Smooth muscle cell (in vitro differentiated cells): ENCODE results near the gene B3GAT1. TPM values are rescaled to one million over a fixed set of nuclear protein-coding genes. Genes with fewer than 3 reads are reported as not detected.

Experiments
- DNase-seq: peaks from one replicate; lab custom pipeline; 2025; ENCODE audit not compliant: unreplicated experiment; lab: John Stamatoyannopoulos, UW
- H2AFZ ChIP-seq: fragments of 200-600 bp; sonication (generic); 2 replicates; pipeline ENCODE4 v1.6.0; 2016; ENCODE audit warnings: antibody characterized with exemption, low read depth, mild to moderate bottlenecking
- H3F3A ChIP-seq: fragments of 200-600 bp; sonication (generic); 2 replicates; pipeline ENCODE4 v1.6.0; 2017; ENCODE audit warnings: antibody characterized with exemption, low read depth
- H3K27ac ChIP-seq: fragments of 200-600 bp; sonication (generic); 2 replicates; pipeline ENCODE4 v1.5.1; 2016; ENCODE audit warnings: low read depth, mild to moderate bottlenecking
- H3K27me3 ChIP-seq: fragments of 200-600 bp; sonication (generic); 2 replicates; pipeline ENCODE4 v1.6.1; 2016; ENCODE audit warnings: low read depth, mild to moderate bottlenecking
- H3K36me3 ChIP-seq: fragments of 200-600 bp; sonication (generic); 2 replicates; pipeline ENCODE4 v1.5.1; 2016; ENCODE audit warnings: low read depth
- H3K4me1 ChIP-seq: fragments of 200-600 bp; sonication (generic); 2 replicates; pipeline ENCODE4 v1.5.1; 2016; ENCODE audit warnings: low read depth
- H3K4me2 ChIP-seq: fragments of 200-600 bp; sonication (generic); 2 replicates; pipeline ENCODE4 v1.6.0; 2016; ENCODE audit warnings: mild to moderate bottlenecking
- H3K4me3 ChIP-seq: fragments of 200-600 bp; sonication (generic); 2 replicates; pipeline ENCODE4 v1.5.1; 2016; ENCODE audit warnings: mild to moderate bottlenecking
- H3K79me2 ChIP-seq: fragments of 200-600 bp; sonication (generic); 2 replicates; pipeline ENCODE4 v1.6.0; 2016; ENCODE audit warnings: low read depth, mild to moderate bottlenecking
- H3K9ac ChIP-seq: fragments of 200-600 bp; sonication (generic); 2 replicates; pipeline ENCODE4 v1.6.0; 2016; ENCODE audit warnings: low read depth
- H3K9me3 ChIP-seq: fragments of 200-600 bp; sonication (generic); replicated peaks from 2 replicates; pipeline ENCODE4 v1.5.1; 2016; ENCODE audit warnings: low read depth
- H4K20me1 ChIP-seq: fragments of 200-600 bp; sonication (generic); 2 replicates; pipeline ENCODE4 v1.6.0; 2016; ENCODE audit warnings: low read depth
- WGBS: methylation state at CpG from one replicate; pipeline ENCODE4 v1.1.7; 2016; ENCODE audit warnings: low lambda C conversion rate; 5-methylcytosine and 5-hydroxymethylcytosine counted together
- polyA plus RNA-seq: library from polyadenylated mRNA; unstranded; fragments of >200 nt; fragmentation: Nextera tagmentation; extraction: Ambion mirVana; gene quantifications from 2 replicates; pipeline ENCODE4 v1.2.1, GENCODE V29; 2016
- total RNA-seq: library from RNA; depleted of rRNA; stranded (reverse); fragments of >200 nt; gene quantifications from 2 replicates; pipeline ENCODE4 v1.2.3, GENCODE V29; 2014
- TF ChIP-seq, protein P1 (sequence below): fragments of 200-600 bp; sonication (generic); IDR thresholded peaks from 2 replicates; pipeline ENCODE4 v1.5.1; 2017; ENCODE audit warnings: borderline replicate concordance, mild to moderate bottlenecking, antibody characterized with exemption; ENCODE audit not compliant: insufficient read depth, poor library complexity, severe bottlenecking

B3GAT1 gene
- total and polyA plus RNA-seq, 2 experiments from 2014 or later: not detected

DNA sequence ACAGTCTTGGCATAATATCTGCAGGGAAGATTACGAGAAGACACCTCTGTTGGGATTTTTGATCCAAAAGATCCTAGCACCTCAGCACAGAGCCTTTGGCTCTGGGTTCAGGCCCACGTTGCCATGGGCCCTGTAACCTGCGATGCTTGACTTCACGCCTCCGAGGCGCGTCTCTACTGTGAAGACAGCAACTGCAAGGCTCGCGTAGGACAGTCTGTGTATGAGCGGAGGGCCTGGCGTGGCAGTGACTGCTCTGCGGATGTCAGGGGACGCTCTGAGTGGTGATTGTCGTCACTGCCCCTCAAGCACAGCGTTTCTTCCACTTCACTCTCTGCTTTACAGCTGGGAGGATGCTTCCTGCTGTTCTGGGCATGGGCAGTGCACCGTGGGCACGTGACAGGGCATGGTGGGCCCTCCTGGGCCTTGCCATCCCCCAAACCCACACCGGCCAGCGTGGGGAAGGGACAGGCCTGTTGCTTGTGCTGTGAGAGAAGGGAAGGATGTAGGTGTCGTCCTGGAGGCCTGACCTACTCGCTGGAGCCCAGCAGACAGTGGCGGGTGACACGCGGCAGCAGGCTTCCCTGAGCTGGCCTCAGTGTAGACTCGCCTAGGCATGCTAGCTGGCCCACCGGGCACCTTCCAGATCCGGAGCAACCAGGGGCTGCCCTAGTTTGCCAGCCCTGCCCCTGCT, 53.7 kb downstream of the B3GAT1 start:
- no peaks in the 10 kb centered on the region for H3K27me3 ChIP-seq
- WGBS: 93% methylated on average over 27 of the region's 27 CpGs
- no peak overlapping the region for H3K4me3 ChIP-seq
- no peak overlapping the region for H3K27ac ChIP-seq
- H3K79me2 ChIP-seq: no peaks in the 10 kb centered on the region
- no peaks in the 10 kb centered on the region for H3F3A ChIP-seq
- no peak overlapping the region for H3K9ac ChIP-seq
- no peaks in the 10 kb centered on the region for H3K36me3 ChIP-seq
- H3K4me1 ChIP-seq: no peaks in the 10 kb centered on the region
- no peak overlapping the region for H2AFZ ChIP-seq
- DNase-seq: no peak
- H3K9me3 ChIP-seq: no peaks in the 10 kb centered on the region
- no peaks in the 10 kb centered on the region for H4K20me1 ChIP-seq
- TF ChIP-seq, protein P1, sequence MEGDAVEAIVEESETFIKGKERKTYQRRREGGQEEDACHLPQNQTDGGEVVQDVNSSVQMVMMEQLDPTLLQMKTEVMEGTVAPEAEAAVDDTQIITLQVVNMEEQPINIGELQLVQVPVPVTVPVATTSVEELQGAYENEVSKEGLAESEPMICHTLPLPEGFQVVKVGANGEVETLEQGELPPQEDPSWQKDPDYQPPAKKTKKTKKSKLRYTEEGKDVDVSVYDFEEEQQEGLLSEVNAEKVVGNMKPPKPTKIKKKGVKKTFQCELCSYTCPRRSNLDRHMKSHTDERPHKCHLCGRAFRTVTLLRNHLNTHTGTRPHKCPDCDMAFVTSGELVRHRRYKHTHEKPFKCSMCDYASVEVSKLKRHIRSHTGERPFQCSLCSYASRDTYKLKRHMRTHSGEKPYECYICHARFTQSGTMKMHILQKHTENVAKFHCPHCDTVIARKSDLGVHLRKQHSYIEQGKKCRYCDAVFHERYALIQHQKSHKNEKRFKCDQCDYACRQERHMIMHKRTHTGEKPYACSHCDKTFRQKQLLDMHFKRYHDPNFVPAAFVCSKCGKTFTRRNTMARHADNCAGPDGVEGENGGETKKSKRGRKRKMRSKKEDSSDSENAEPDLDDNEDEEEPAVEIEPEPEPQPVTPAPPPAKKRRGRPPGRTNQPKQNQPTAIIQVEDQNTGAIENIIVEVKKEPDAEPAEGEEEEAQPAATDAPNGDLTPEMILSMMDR: no peak
- H3K4me2 ChIP-seq: no peak overlapping the region

DNA sequence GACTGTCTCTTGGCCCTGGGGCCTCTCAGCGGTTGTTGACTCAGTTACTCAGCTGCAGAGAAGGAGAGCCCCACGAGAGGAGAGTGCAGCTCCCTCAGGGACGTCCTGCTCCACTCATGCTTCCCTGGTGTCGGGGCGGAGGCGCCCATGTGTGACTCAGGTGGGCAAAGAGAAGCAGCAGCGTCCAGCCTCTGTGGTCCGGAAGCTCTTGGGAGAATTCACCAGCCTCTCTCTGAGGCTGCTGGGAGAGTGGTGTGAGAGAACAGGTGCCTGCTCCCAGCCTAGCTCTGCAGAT, 54.5 kb downstream of the B3GAT1 start:
- Histone ChIP-seq H2AFZ (no peak overlapping the region), H3K4me3 (no peak overlapping the region), H3K4me1 (no peaks in the 10 kb centered on the region), H4K20me1 (no peaks in the 10 kb centered on the region), H3K4me2 (no peak overlapping the region), H3K36me3 (no peaks in the 10 kb centered on the region), H3K27me3 (no peaks in the 10 kb centered on the region), H3K9me3 (no peaks in the 10 kb centered on the region), H3K79me2 (no peaks in the 10 kb centered on the region), H3F3A (no peaks in the 10 kb centered on the region), H3K9ac (no peak overlapping the region), H3K27ac (no peak overlapping the region)
- 91% methylated on average over 8 of the region's 8 CpGs for WGBS
- no peak for DNase-seq
- TF ChIP-seq, protein P1: no peak

DNA sequence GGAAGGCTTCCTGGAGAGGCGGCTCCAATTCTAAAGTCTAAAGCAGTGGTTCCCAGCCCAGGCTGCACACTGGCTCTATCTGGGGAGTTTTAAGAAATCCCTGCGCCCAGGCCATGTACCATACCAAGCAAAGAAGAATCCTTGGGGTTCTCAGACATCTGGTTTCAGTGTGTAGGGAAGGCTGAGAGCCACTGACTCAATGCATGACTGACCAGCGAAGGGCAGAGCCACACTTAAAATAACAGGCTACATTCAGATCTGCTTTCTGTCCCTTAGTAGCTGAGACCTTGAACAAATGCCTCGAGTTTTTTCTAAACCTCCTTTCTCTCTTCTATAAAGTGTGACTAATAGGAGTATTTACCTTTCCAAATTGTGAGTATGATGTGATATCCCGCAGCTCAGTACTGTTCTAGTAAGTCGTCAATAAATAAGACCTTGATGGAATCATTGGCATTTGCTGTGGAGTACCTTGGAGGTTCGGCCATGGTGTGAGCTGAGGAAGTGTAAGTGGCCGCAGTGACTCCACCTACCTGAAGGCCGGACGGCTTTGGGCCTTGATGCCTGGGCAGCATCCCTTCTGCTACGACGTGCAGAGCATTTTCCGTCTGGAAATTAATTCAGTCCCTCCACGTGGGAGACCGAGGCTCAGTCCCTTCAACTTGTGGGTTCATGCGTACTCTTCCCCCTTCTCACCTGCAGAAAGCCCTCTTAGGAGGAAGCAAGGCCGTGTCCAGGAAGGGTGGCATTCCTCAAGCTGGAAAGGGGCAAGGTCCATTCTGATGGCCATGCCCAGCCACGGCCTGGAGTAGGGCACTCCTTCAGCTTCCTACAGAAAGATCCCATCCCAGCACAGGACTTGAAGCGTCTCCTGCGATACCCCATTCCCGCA, 55.1 kb downstream of the B3GAT1 start:
- Histone ChIP-seq H3K27ac (no peak overlapping the region), H3K9ac (no peak overlapping the region), H3K36me3 (no peaks in the 10 kb centered on the region), H2AFZ (no peak overlapping the region), H4K20me1 (no peaks in the 10 kb centered on the region), H3K4me3 (no peak overlapping the region), H3F3A (no peaks in the 10 kb centered on the region), H3K4me1 (no peaks in the 10 kb centered on the region), H3K27me3 (no peaks in the 10 kb centered on the region), H3K4me2 (no peak overlapping the region), H3K9me3 (no peaks in the 10 kb centered on the region), H3K79me2 (no peaks in the 10 kb centered on the region)
- WGBS: 91% methylated on average over 21 of the region's 21 CpGs
- TF ChIP-seq, protein P1: no peak
- DNase-seq: no peak
